WTC11 (cell line): ENCODE measurements around the gene ULK4. TPM values are rescaled to one million over a fixed set of nuclear protein-coding genes. Genes with fewer than 3 reads are reported as not detected.

Experiments used
- ATAC-seq: fragments of 200-7000 bp; cut with Tn5 transposase; 2 replicates; pipeline ENCODE4 v1.10.0; 2021; ENCODE audit warnings: mild to moderate bottlenecking, moderate library complexity
- CTCF ChIA-PET: fragments of 300-600 bp; sonication (Branson Sonifier 250); formaldehyde crosslinking; loops from one replicate; lab custom pipeline; 2021; ENCODE audit warnings: antibody characterized with exemption; lab: Charles Lee
- POLR2A ChIA-PET: fragments of 350-600 bp; sonication (Branson Sonifier 250); formaldehyde crosslinking; loops from one replicate; lab custom pipeline; 2021; ENCODE audit warnings: antibody characterized with exemption; lab: Charles Lee
- DNase-seq: peaks from one replicate; pipeline ENCODE4 v3.0.0; 2021; ENCODE audit warnings: low spot score
- H3K27ac Mint-ChIP-seq: 2 replicates; pipeline ENCODE4 v1.8.0; 2021; ENCODE audit warnings: mixed read lengths
- H3K27me3 Mint-ChIP-seq: 2 replicates; pipeline ENCODE4 v1.8.0; 2021; ENCODE audit warnings: low read depth, mild to moderate bottlenecking, moderate library complexity, mixed read lengths
- H3K36me3 Mint-ChIP-seq: 2 replicates; pipeline ENCODE4 v1.8.0; 2021; ENCODE audit warnings: mixed read lengths
- H3K4me1 Mint-ChIP-seq: 2 replicates; pipeline ENCODE4 v1.8.0; 2022; ENCODE audit warnings: mixed read lengths
- H3K4me3 Mint-ChIP-seq: 2 replicates; pipeline ENCODE4 v1.8.0; 2021; ENCODE audit warnings: mild to moderate bottlenecking, moderate library complexity, mixed read lengths
- H3K9me3 Mint-ChIP-seq: 2 replicates; pipeline ENCODE4 v1.8.0; 2021; ENCODE audit warnings: mixed read lengths
- AR ChIP-seq: fragments of 250-450 bp; sonication (Bioruptor Pico); IDR thresholded peaks from 2 replicates; pipeline ENCODE4 v1.9.0; 2021; ENCODE audit warnings: mild to moderate bottlenecking
- CBFB ChIP-seq: sonication (generic); formaldehyde crosslinking; IDR thresholded peaks from 2 replicates; pipeline ENCODE4 v1.8.1; 2022; ENCODE audit warnings: mild to moderate bottlenecking, low read depth, missing genetic modification reagents
- CDX4 ChIP-seq: fragments of 250-450 bp; sonication (Bioruptor Pico); IDR thresholded peaks from 2 replicates; pipeline ENCODE4 v1.9.0; 2021; ENCODE audit warnings: moderate library complexity, mild to moderate bottlenecking, inconsistent platforms, borderline replicate concordance
- CTCF ChIP-seq: fragments of 200-600 bp; IDR thresholded peaks from 2 replicates; pipeline ENCODE4 v1.8.0; 2022; ENCODE audit warnings: antibody characterized with exemption
- E2F1 ChIP-seq: sonication (generic); formaldehyde crosslinking; IDR thresholded peaks from 2 replicates; pipeline ENCODE4 v1.8.0; 2022; ENCODE audit warnings: mild to moderate bottlenecking, missing genetic modification reagents
- FOXJ3 ChIP-seq: sonication (generic); formaldehyde crosslinking; IDR thresholded peaks from 2 replicates; pipeline ENCODE4 v1.9.0; 2021; ENCODE audit warnings: missing genetic modification reagents, mild to moderate bottlenecking, borderline replicate concordance
- FOXP4 ChIP-seq: sonication (generic); formaldehyde crosslinking; IDR thresholded peaks from 2 replicates; pipeline ENCODE4 v1.8.0; 2022; ENCODE audit warnings: mild to moderate bottlenecking, missing genetic modification reagents
- GABPB1 ChIP-seq: sonication (generic); formaldehyde crosslinking; IDR thresholded peaks from 2 replicates; pipeline ENCODE4 v1.8.1; 2023; ENCODE audit warnings: mild to moderate bottlenecking, missing genetic modification reagents
- GTF2I ChIP-seq: fragments of 250-450 bp; sonication (Bioruptor Pico); conservative IDR thresholded peaks from 2 replicates; pipeline ENCODE4 v1.4.0; 2021; ENCODE audit warnings: mild to moderate bottlenecking
- HMGXB4 ChIP-seq: sonication (generic); formaldehyde crosslinking; IDR thresholded peaks from 2 replicates; pipeline ENCODE4 v1.8.1; 2023; ENCODE audit warnings: mild to moderate bottlenecking, moderate library complexity, missing genetic modification reagents
- JUN ChIP-seq: sonication (generic); formaldehyde crosslinking; IDR thresholded peaks from 2 replicates; pipeline ENCODE4 v1.8.0; 2023; ENCODE audit warnings: mild to moderate bottlenecking, missing genetic modification reagents
- NFATC4 ChIP-seq: fragments of 250-450 bp; sonication (Bioruptor Pico); IDR thresholded peaks from 2 replicates; pipeline ENCODE4 v1.9.0; 2021; ENCODE audit warnings: mild to moderate bottlenecking
- NFE2L1 ChIP-seq: sonication (generic); formaldehyde crosslinking; IDR thresholded peaks from 2 replicates; pipeline ENCODE4 v1.8.1; 2023; ENCODE audit warnings: missing genetic modification reagents
- NR2C2 ChIP-seq: sonication (generic); formaldehyde crosslinking; IDR thresholded peaks from 2 replicates; pipeline ENCODE4 v1.8.0; 2022; ENCODE audit warnings: mild to moderate bottlenecking, missing genetic modification reagents
- NR3C1 ChIP-seq: sonication (generic); formaldehyde crosslinking; conservative IDR thresholded peaks from 2 replicates; pipeline ENCODE4 v1.8.1; 2023; ENCODE audit warnings: low read depth, mild to moderate bottlenecking, missing genetic modification reagents
- OVOL2 ChIP-seq: fragments of 250-450 bp; sonication (Bioruptor Pico); IDR thresholded peaks from 2 replicates; pipeline ENCODE4 v1.9.0; 2021; ENCODE audit warnings: mild to moderate bottlenecking, borderline replicate concordance
- PREB ChIP-seq: sonication (generic); formaldehyde crosslinking; IDR thresholded peaks from 2 replicates; pipeline ENCODE4 v1.8.1; 2022; ENCODE audit warnings: mild to moderate bottlenecking, missing genetic modification reagents, moderate library complexity, borderline replicate concordance
- RORB ChIP-seq: fragments of 250-450 bp; sonication (Bioruptor Pico); IDR thresholded peaks from 2 replicates; pipeline ENCODE4 v1.9.0; 2021; ENCODE audit warnings: mild to moderate bottlenecking
- SMAD4 ChIP-seq: sonication (generic); formaldehyde crosslinking; IDR thresholded peaks from 2 replicates; pipeline ENCODE4 v1.8.0; 2022; ENCODE audit warnings: mild to moderate bottlenecking, missing genetic modification reagents
- TCF7 ChIP-seq: sonication (generic); formaldehyde crosslinking; IDR thresholded peaks from 2 replicates; pipeline ENCODE4 v1.8.0; 2022; ENCODE audit warnings: mild to moderate bottlenecking, low read depth, missing genetic modification reagents, moderate library complexity
- TP53 ChIP-seq: sonication (generic); formaldehyde crosslinking; IDR thresholded peaks from 2 replicates; pipeline ENCODE4 v1.8.1; 2023; ENCODE audit warnings: mild to moderate bottlenecking, missing genetic modification reagents
- ZNF232 ChIP-seq: sonication (generic); formaldehyde crosslinking; IDR thresholded peaks from 2 replicates; pipeline ENCODE4 v1.8.0; 2022; ENCODE audit warnings: mild to moderate bottlenecking, missing genetic modification reagents
- total RNA-seq: library from RNA; stranded (reverse); gene quantifications from 3 replicates; pipeline ENCODE4 v1.2.3, GENCODE V29; 2021

Gene ULK4
- total RNA-seq, 1 experiment from 2014 or later = 9.2 TPM

GRCh38 chr3:41324156-41324475 lies 637.8 kb downstream of the ULK4 start:
- H3K4me3 Mint-ChIP-seq = no peak overlapping the region
- H3K4me1 Mint-ChIP-seq = peaks cover 52% of the 10 kb centered on the region
- no peak overlapping the region for H3K27ac Mint-ChIP-seq
- H3K36me3 Mint-ChIP-seq = no peaks in the 10 kb centered on the region
- ChIA-PET POLR2A (no interaction called here), CTCF (interaction anchor here (1.2 kb wide), 1 partner anchor 14 kb away, joined by 3 read pairs; no protein-coding TSS in a partner anchor)
- DNase-seq (no peak), ATAC-seq (no peak)
- TF ChIP-seq CDX4 (CRISPR knock-in tag) (no peak), CBFB (no peak)
- no peaks in the 10 kb centered on the region for H3K9me3 Mint-ChIP-seq
- peaks cover 3% of the 10 kb centered on the region; the same call in 1 of the 2 replicates for H3K27me3 Mint-ChIP-seq

- TF ChIP-seq NR2C2 (CRISPR knock-in tag) (no peak), JUN (CRISPR knock-in tag) (no peak), TCF7 (no peak), TP53 (CRISPR knock-in tag) (no peak), ZNF232 (CRISPR knock-in tag) (no peak), GABPB1 (CRISPR knock-in tag) (no peak), NFATC4 (CRISPR knock-in tag) (no peak), NFE2L1 (CRISPR knock-in tag) (no peak), NR3C1 (CRISPR knock-in tag) (no peak), AR (no peak), GTF2I (CRISPR knock-in tag) (no peak), FOXJ3 (no peak), PREB (no peak), SMAD4 (no peak), RORB (no peak)
- ATAC-seq = no peak
- DNase-seq = no peak
- Mint-ChIP-seq H3K27ac (no peak overlapping the region), H3K4me3 (no peak overlapping the region), H3K9me3 (no peaks in the 10 kb centered on the region), H3K27me3 (peaks cover 3% of the 10 kb centered on the region; the same call in 1 of the 2 replicates), H3K4me1 (peaks cover 57% of the 10 kb centered on the region), H3K36me3 (no peaks in the 10 kb centered on the region)
- CTCF ChIA-PET = interaction anchor here (1.2 kb wide), 1 partner anchor 15 kb away, joined by 3 read pairs; no protein-coding TSS in a partner anchor
- POLR2A ChIA-PET = interaction anchor here (0.6 kb wide), 1 partner anchor 142 kb away, joined by 3 read pairs; no protein-coding TSS in a partner anchor
These were observed 638.3 kb downstream of the ULK4 start for GRCh38 chr3:41323467-41324155.

GRCh38 chr3:41321642-41321980 lies 640.3 kb downstream of the ULK4 start:
- POLR2A ChIA-PET = no interaction called here
- H3K4me3 Mint-ChIP-seq = no peak overlapping the region; the same call in 1 of the 2 replicates
- no peaks in the 10 kb centered on the region for H3K36me3 Mint-ChIP-seq
- H3K4me1 Mint-ChIP-seq = peaks cover 54% of the 10 kb centered on the region
- ATAC-seq = no peak
- H3K9me3 Mint-ChIP-seq = no peaks in the 10 kb centered on the region
- H3K27ac Mint-ChIP-seq = peak overlapping the region; percentile 43
- peaks cover 3% of the 10 kb centered on the region; the same call in 1 of the 2 replicates for H3K27me3 Mint-ChIP-seq
- DNase-seq = no peak
- CTCF ChIA-PET = no interaction called here
- TF ChIP-seq OVOL2 (CRISPR knock-in tag) = no peak
- no peak for TF ChIP-seq GTF2I (CRISPR knock-in tag)
- TF ChIP-seq FOXP4 = no peak
- no peak for TF ChIP-seq E2F1
- no peak for TF ChIP-seq HMGXB4 (CRISPR knock-in tag)
- no peak for TF ChIP-seq CTCF
